ENCODE data around the gene TMEM109.

TMEM109 gene

GRCh38 chr11:60942970-60943565 is 29.1 kb downstream of the TMEM109 start:
- DNase-seq (ENCODE audit: low spot score), result no peak

DNA sequence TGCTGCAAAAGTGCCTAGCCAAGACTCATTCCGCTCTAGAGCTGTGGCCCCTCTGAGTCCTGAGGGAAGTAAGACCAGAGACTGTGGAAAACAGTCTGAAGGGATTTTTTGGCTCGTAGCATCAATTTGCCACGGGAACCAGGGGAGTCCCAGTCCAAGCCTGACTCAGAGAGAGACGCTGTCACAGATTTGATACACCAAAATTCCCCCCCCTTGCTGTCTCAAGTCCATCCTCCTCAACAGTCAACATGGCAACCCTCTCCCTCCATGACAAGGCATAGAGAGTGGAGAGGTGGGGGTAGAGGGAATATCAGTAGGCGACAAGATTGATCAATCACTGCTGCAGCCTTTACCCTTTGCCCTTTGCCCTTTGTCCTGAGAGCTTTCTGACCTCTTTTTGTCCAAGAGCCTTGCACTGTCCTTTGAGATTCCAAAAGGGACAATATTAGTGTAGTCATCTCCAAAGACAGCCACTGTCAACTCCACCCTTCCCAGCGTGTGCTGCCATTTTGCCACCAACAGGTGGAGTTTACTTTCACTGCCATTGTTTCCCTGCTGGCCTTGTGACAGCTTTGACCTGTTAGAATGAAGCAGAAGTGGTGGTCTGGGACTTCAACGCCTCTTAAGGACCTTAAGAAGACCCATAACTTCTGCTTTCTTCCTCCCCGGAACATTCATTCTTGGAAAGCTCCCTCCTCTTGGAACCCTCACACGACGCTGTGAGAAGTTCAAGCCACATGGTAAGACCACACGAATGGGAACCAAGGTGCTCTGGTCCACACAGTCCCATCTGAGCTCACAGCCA is 30.7 kb downstream of the TMEM109 start:
- no peak for DNase-seq (ENCODE audit: low spot score)

DNA sequence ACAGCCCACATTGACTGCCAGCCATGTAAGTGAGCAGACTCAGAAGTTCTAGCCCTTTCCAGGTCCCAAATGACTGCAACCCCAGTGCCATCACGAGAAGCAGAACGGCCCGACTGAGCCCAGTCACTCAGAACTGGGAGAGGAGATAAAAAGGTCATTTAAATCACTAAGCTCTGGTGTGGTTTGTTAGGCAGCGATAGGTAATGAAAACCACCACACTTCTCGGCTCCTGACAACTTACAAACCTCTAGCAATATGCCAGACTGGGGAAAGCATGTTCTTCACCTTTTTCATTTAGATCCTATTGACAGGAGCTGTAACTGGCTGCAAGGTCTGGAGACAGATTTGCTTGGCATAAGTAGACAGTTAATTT is 31.3 kb downstream of the TMEM109 start:
- DNase-seq (ENCODE audit: low spot score), result no peak

GRCh38 chr11:60946601-60947264 is 32.8 kb downstream of the TMEM109 start:
- no peak for DNase-seq (ENCODE audit: low spot score)

DNA sequence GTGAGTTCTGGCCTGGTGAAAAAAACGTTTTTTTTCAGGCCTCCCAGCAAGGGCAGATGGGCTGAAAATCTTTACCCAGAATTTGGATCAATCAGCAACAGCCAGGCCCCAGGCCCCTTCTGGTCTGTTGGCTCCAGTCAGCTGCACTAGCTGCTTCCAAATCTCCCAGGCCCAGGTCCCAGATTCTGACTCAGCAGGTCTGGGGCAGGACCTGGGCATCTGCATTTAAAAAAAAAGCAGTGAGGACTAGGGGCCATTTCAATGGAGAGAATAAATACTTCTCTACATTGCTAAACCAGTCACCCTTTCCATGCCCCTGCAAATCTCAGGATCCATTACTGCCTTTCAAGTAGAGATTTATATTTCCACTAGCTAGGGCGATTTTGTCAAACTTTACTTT is 33.7 kb downstream of the TMEM109 start:
- no peak for DNase-seq (ENCODE audit: low spot score)

- DNase-seq (ENCODE audit: low spot score), result no peak
Observed at GRCh38 chr11:60948250-60948649, 34.3 kb downstream of the TMEM109 start.

DNA sequence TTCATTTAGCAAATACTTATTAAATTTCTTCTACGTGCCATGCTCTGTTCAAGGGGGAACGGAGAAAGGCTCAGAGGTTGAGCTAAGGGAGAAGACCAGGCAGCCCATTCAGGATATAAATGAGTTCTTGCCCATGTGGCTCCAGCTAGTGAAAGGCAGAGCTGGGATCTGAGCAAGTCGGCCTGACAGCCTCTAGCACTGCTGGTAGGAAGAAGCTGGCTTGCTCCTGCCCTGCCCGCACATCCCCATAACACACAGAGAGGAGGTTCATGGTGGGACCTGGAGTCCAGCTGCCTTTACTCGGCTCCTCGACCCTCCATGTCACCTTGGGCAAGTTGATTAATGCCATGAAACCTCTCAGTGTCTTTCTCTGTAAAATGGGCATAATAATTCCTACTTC is 36.1 kb downstream of the TMEM109 start:
- DNase-seq (ENCODE audit: low spot score), result no peak

DNA sequence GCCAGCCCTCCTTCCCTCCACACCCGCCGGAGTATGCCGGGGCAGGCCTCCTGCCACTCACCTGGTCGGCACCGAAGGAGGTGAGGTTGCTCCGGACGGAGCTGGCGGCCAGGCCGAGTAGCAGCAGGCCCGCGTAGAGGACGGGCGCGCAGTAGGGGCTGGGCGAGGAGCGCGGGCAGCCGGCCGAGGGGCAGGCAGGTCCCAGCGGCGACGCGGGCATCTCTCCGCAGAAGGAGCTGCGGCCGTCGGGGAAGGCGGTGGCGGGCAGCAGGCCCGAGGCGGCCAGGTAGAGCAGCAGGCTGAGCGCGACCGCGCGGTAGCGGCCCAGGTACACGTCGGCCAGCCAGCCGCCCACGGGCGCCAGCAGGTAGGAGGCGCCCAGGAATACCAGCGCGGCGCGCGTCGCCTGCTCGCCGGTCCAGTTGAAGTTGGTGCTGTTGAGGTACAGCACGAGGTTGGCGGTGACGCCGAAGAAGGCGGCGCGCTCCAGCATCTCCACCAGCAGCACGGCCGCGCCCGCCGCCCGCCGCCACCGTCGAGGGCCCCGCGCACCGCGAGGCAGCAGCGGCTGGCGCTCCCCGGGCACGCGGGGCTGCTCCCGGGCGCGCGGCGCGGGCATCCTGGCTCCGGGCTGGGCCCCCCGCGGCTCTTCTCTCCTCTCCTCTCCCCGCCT is 37.1 kb downstream of the TMEM109 start:
- no peak for DNase-seq (ENCODE audit: low spot score)

DNA sequence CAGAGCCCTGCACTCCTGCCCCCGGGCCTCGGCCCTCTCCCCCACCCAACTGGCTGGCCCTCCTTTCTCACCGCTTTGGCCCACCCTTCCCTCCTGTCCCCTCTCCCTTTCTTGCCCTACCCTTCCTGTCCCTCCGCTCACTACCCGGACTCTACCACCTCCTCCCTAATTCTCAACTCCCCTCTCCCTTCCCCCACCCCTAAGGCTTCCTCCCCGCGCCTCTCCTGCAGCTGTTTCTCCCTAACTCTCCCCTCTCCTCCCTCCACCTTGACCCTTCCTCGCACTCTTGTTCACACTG is 37.6 kb downstream of the TMEM109 start:
- DNase-seq (ENCODE audit: low spot score), result no peak

GRCh38 chr11:60951904-60952741 is 38.2 kb downstream of the TMEM109 start, which contains the start of gene SLC15A3:
Gene SLC15A3, minus strand, starts transcription at chr11:60952176. Its CDS starts 625 bp downstream, at chr11:60951551.
- no peak for DNase-seq (ENCODE audit: low spot score)

DNA sequence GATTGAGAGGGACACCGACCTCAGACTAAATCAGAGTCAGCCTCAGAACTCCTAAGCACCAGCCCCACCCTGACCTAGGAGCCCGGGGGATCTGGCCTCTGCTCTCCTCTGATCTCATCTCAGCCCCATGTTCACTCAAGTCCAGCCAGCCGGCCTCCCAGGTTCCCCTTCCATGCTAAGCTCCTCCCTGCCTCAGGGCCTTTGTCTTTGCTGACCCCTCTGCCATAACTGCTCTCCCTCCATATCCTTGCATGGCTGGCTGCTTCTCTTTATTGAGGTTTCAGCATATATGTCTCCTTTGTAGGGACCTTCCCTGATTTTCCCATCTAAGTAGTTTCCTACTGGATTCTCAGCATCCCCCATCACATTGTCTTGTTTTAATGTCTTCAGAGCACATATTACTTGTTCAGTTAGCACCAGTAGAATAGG is 38.8 kb downstream of the TMEM109 start:
- DNase-seq (ENCODE audit: low spot score), result no peak

GRCh38 chr11:60953781-60954180 is 39.8 kb downstream of the TMEM109 start:
- no peak for DNase-seq (ENCODE audit: low spot score)

DNA sequence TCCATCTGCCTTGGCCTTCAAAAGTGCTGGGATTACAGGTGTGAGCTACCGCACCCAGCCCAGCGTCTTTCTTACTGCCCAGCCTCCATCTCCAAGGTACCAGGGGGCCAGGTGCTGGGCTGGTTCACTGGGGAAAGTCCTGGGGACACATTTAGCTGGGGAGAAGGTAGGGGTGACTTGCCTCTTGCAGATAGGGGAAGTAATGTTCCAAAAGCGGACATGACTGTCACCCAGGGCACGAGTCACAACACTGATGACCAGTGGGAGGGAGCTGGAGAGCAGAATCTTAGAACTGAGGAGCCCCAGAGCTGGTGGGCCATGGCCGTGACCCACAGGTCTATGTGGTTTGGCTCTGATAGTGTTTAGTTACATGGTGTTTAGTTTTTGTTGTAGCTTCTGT is 40.5 kb downstream of the TMEM109 start:
- no peak for DNase-seq (ENCODE audit: low spot score)

DNA sequence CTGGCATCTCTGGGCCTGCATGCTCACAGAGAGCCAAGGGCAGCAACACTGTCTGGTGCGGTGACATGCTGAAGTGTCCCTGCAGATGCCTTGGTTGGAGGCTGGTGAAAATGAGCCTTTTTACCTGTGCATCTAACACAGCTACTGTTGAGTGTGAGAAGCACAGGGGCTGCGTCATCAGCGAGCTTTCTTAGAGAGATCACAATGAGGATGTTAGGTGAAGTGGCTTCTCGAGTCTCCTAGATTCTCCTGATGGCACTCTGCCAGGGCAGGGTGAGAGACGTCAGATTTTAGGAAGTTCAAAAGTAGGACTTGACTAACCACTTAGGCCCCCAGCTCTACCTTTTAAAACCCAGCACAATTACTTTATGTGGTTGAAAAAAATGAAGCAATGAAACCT is 41.6 kb downstream of the TMEM109 start:
- DNase-seq (ENCODE audit: low spot score), result no peak

GRCh38 chr11:60957188-60957587 is 43.2 kb downstream of the TMEM109 start:
- DNase-seq (ENCODE audit: low spot score), result no peak

DNA sequence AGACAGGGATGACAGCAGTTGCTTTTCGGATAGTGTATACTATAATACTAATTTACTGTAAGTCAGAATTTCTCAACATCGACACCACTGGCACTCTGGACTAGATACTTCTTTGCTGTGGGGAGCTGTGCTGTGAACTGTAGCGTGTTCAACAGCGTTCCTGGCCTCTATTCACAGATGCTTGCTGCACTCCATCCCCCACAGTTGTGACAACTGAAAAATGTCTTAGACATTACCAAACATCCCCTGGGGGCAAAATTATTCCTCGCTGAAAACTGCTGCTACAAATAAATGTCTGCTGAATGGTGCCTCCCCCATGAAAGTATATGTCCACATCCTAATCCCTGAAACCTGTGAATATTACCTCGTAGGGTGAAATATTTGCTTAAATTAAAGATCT is 45.5 kb downstream of the TMEM109 start:
- no peak for DNase-seq (ENCODE audit: low spot score)

- DNase-seq (ENCODE audit: low spot score), result no peak
Observed at GRCh38 chr11:60960405-60960804, 46.4 kb downstream of the TMEM109 start.

GRCh38 chr11:60964801-60965200 is 50.8 kb downstream of the TMEM109 start:
- no peak for DNase-seq (ENCODE audit: low spot score)

- DNase-seq (ENCODE audit: low spot score), result no peak
Observed at GRCh38 chr11:60966890-60967289, 52.9 kb downstream of the TMEM109 start.

GRCh38 chr11:60968223-60968622 is 54.3 kb downstream of the TMEM109 start:
- DNase-seq (ENCODE audit: low spot score), result no peak

- peak; percentile 86 for DNase-seq (ENCODE audit: low spot score)
Observed at GRCh38 chr11:60970369-60970774, 56.4 kb downstream of the TMEM109 start.

DNA sequence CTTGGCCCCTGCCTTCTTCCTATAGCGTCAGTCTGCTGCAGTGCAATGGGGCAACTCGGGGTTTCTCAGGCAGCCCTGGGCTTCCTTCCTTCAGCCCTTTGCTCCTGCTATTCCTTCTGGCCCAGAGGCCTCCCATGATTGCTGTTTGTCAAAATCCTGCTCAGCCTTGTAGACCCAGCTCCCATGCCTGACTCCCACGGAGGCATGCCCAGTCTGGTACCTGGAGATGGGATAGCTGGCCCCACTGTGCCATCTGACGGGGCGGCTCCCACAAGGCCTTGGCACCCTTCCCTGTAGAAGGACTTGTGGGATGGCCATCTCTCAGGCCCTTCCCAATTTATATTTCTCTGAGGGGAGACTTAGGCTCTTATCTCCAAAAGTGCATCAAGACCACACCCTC is 56.9 kb downstream of the TMEM109 start:
- no peak for DNase-seq (ENCODE audit: low spot score)

Data from activated CD4-positive, alpha-beta T cell treated with anti-CD3 and anti-CD28 coated beads, Interleukin-2, Interleukin-4, amounts not matched to agents 100 ng/mL and 50 ng/mL, durations not matched to agents 16 hours and 8 hours (primary cell).